GM12873 (cell line): ENCODE measurements around the gene KIRREL3.

ENCODE experiments used
- TF ChIP-seq, protein P1 (sequence below): IDR thresholded peaks from 2 replicates; pipeline ENCODE4 v1.5.1; 2012; ENCODE audit warnings: low read depth, mild to moderate bottlenecking, moderate library complexity, low read length, control low read depth; ENCODE audit not compliant: insufficient read depth; ENCODE audit errors: missing control alignments

The KIRREL3 gene

DNA sequence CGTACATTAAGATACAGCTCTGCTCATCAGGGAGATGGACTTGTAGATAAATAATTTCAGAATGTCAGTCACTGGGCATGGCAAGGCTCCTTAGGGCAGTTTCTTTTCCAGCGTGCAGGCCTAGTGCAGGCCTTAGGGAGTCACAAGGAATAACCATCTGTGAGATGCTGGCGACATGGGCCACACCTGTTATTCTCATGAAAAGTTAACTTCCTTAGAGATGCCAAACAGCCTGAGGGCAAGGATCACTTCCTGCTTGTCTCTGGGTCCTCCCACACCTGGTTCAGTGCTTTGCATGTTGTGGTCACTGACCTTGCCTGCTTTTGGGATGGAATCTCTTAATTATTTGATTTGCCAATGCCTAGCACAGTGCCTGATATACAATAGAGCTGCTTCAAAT, 574.5 kb downstream of the KIRREL3 start:
- TF ChIP-seq, protein P1, sequence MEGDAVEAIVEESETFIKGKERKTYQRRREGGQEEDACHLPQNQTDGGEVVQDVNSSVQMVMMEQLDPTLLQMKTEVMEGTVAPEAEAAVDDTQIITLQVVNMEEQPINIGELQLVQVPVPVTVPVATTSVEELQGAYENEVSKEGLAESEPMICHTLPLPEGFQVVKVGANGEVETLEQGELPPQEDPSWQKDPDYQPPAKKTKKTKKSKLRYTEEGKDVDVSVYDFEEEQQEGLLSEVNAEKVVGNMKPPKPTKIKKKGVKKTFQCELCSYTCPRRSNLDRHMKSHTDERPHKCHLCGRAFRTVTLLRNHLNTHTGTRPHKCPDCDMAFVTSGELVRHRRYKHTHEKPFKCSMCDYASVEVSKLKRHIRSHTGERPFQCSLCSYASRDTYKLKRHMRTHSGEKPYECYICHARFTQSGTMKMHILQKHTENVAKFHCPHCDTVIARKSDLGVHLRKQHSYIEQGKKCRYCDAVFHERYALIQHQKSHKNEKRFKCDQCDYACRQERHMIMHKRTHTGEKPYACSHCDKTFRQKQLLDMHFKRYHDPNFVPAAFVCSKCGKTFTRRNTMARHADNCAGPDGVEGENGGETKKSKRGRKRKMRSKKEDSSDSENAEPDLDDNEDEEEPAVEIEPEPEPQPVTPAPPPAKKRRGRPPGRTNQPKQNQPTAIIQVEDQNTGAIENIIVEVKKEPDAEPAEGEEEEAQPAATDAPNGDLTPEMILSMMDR = no peak

DNA sequence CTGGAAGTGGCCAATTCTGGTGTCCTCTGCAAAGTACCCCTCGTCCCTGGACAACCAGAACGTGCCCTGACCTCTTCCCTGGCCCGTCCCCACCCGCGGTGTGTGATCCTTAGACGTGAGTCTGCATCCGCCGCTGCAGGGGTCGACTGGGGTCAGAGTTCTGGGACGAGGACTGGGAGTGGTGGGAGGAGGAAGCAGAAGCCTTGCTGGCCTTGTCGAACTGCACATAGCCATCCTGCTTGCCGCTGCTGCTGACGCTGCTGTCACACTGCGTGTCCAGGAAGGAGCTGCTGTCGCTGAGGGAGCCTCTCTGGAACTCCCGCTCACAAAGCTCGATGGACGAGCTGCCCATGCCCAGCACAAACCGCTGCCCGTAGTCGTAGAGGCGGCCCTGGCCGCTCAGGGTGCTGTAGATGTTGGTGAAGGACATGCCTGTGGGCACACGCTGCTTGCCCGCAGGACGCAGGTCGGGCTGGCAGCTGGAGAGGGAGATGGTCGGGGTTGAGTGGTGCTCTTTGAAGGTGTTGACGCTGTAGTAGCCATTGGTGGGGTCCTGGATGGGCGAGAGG, 576.0 kb downstream of the KIRREL3 start:
- TF ChIP-seq, protein P1 = no peak

DNA sequence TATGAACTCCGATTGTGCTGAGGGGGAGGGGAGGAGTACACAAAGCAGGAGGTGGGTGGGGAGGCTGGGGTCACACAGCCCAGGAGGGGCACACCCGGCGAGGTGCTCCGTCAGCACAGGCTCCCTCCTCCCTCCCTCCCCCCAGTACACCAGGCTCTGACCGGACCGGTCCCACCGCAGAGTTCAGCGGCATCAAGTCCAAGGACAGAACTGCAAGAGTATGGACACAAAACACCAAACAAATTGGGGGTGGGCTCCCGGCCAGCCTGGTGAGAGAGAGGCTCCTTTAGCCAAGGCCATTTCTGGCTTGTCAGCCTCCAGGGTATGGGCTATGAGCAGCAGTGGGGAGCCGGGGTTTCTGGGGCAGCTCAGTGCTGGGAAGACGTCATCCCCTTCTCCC, 576.8 kb downstream of the KIRREL3 start:
- TF ChIP-seq, protein P1 = no peak

DNA sequence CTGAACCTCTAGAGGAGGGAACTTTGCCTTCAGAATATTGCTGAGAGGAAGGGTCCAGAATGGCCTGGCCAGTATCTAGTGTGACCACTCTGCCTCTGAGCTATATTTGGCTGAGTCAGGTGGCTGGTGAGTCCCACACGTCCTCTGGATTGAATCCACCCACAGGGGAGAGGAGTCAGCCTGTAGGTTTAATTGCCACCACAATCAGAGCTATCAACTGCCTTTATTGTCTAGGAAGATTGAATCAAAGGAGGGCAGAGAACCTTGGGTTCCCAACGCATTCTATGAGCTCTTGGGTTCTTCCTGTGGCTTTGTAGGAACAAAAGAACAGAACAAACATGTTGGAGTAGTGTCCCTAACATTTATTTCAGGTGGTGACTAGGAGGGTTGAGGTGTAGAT, 577.4 kb downstream of the KIRREL3 start:
- TF ChIP-seq, protein P1 = no peak

DNA sequence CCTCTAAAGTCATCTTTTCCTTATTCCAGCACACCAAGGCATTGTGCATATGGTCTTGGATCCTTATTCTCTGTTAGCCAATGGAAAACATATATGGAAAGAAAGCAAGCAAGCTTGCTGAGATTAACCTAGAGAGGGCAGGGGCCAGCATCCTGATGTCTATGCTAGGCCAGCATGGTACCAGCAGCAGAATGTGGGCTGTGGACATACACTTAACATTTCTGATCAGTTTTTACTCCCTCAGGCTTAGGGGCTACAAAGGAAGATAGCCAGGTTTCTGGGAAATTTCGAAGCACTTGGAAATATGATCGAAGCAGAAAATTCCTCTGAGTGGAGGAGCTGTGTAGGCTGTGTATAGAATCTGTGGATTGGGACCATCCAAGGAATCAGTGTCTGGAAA, 578.1 kb downstream of the KIRREL3 start:
- TF ChIP-seq, protein P1 = no peak

DNA sequence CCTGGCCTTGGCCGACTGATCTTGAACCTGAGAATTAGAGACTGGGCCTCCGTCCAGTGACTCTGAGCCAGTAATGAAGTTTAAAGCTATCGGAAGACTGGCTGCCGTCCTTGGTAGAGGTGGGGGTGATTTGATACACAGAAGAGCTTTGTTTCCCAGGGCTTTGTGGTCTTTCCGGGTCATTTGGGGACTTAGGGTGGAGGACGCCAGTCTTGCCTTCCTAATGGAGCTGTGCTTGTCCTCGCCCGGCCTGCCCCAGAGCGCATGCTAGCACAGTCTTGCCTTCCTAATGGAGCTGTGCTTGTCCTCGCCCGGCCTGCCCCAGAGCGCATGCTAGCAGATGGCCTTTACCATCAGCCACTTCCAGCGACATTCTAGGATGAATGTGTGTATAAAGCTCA, 579.3 kb downstream of the KIRREL3 start:
- TF ChIP-seq, protein P1 = no peak

DNA sequence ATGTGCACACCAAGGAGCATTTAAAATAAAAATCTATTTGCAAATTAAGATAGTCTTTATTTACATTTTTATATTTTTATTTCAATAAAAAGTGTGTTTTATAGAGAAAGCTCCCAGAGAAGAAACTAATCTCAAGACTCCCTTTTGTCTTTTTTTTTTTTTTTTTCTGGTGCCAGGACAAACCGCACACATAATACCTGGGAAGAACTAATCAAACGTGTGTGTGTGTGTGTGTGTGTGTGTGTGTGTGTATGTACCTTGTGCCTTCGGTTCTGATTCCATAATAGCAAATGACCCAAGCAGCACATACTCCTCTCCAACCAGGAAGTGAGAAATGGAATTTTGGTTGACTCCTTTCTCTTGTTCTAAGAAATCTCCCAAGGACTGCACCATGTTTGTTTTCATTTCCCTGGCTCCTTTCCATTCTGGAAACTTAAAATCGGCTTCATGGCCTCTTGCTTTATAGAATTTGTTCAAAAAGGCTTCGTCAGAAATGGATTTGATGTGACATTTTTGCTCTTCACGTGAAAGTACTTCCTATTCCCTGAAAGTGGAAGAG, 579.8 kb downstream of the KIRREL3 start:
- TF ChIP-seq, protein P1 = no peak
